HG03045 (cell line): Measurements from ENCODE around the gene RHEBL1.

Experiments used
- ATAC-seq: cut with Tn5 transposase; IDR thresholded peaks from one replicate; pipeline ENCODE4 v1.9.1; 2021; ENCODE audit warnings: mild to moderate bottlenecking, moderate library complexity; ENCODE audit not compliant: unreplicated experiment

Gene RHEBL1, protein sequence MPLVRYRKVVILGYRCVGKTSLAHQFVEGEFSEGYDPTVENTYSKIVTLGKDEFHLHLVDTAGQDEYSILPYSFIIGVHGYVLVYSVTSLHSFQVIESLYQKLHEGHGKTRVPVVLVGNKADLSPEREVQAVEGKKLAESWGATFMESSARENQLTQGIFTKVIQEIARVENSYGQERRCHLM

DNA sequence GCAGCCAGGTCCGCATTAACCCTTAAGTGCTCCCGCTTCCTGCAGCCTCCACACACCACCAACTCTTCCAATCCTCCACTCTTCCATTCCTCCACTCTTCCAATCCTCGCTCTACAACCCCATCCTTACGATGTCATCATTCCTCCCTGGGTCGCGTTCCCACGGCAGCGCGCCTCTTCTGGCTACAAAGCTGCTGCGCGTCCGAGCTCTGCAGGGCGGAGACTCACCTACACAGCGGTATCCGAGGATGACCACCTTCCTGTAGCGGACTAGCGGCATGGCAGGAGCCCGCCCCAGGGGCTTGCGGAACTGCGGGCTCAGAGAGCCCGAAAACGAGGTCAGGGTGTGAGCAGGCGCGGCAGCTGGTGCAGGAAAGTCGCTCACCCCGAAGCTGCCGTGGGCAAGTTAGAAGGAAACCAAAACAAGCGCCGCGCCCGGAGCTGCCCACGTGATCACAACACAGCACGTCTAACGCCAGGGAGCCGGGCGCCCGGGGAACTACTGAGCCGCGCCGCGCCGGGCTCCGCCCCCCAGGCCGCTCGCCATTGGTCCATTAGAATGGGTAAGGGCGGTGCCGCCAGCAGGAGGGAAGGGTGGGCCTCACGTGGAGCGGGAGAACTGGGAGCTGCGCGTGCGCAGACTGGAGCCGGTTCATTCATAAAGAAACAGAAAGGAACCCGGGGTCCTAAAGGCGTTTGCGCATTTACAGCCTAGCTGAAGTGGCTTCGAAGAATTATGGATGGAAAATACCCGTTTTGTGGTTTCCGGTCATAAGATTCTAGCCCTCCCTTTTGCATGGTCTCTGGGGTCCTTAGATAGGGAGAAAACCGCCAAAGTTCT, at the start of gene RHEBL1:
Gene RHEBL1 (minus strand): TSS at position 473 of the 840 bp plus-strand sequence. CDS start 194 bp downstream, at position 279.
- peak; percentile 98 for ATAC-seq

DNA sequence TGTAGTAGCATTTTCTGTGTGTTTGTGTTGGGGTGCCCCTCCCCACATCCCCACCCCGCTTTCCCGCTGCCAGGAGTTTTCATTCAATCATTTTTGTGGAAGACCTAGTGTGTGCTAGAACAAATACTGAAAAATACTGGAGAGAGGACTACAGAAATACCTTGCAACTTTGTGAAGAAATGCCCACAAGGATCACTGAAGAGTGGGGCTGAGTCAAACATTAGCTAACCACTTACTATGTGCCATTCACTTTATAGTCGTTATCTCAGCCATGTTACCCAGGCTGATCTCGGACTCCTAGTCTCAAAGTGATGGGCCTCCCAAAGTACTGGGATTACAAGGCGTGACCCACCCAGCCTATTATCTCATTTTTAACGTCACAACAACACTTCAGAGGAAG, 41.4 kb upstream of the RHEBL1 start:
- peak; percentile 0 for ATAC-seq

DNA sequence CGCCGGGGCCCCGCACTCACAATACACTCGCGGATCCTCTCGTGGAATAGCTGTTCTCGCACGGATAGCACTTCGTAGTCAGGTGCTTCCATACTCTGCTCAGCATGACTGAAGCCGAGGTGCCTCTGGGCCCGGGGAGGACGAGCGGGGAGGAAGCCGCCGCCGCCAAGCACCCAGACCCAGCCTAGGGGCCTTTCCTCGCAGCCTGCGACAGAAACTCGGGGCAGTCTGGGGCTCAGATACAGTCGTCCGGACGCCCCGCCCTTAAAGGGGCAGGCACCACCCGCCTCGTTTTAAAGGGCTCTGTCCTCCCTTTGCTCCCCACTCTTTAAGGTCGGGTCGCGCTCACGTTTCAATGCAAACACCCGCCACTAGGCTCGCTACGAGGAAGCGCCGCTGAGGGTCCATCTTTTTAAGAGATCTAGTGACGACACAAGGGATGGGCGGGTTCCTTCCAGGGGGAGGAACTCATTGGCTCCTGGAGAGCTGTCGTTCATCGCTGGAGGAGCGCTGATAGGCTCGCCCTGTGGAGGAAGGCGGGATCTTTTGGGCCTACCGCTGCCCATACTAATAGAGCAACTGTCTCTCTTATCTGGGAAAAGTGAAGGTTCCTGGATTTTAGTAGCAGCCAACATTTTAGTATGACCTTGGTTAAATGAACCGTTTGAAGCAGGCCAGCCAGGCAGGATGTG, 40.8 kb upstream of the RHEBL1 start, which contains the start of gene LMBR1L:
Gene LMBR1L (minus strand): TSS at position 384 of the 692 bp plus-strand sequence. CDS start 292 bp downstream, at position 92.
- ATAC-seq, result peak; percentile 98

DNA sequence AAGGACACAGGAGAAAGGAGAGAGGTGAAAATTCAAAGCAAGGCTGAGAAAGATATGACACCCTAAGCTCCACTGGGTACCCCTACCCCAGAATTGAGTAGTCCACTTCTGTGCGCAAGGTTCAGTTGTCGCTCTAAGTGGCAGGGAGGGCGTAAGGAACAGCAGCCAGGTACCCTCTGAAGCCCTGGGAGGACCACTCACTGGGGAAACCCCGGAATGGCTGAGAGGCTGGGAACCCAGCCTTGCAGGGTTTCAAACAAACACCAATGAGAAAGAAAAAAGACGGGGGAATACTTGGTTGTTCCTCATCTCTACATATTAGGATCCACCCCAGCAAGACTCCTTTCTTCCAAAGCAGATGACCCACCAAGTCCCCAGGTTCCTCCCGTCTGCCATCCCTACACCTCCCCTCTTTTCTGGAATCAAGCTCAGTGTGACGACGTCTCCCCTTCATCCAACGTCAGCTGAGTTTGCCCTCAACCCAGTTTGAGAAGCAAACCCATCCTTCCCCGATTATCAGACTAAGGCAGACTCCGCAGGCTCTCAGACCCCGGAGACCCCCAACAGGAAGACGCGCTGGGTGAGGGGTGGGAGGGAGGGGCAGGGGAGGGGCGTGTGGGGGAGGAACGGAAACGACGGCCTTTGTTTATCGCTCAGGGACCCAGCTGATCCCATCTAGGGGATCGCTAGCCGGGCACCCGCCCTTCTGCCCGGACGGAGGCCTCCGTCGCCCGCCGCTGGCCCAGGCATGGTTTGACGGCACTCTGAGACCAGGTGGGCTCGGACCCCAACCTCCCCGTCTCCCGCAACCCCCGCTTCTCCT, 40.1 kb upstream of the RHEBL1 start:
- ATAC-seq, result no peak

DNA sequence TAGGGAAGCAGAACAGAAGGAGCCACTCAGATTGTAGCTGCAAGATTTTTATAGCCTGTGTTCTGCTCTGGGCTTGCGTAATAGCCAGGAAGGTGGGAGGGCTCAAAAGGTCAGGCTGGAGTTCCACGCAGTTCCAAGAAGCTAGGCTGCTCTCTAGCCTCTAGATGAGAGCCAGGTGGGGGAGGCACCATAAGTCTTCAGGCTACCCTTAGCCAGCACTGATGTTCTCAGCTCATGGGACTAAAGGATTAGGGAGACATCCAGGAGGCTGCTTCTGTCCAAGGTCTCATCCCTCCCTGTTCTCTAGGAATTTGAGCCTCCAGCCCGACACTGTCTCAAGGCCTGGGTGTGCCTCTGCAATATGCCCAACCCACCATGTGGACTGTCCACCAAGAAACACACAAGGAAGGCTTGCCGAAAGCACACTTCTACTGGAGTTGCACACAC, 39.2 kb upstream of the RHEBL1 start:
- no peak for ATAC-seq

DNA sequence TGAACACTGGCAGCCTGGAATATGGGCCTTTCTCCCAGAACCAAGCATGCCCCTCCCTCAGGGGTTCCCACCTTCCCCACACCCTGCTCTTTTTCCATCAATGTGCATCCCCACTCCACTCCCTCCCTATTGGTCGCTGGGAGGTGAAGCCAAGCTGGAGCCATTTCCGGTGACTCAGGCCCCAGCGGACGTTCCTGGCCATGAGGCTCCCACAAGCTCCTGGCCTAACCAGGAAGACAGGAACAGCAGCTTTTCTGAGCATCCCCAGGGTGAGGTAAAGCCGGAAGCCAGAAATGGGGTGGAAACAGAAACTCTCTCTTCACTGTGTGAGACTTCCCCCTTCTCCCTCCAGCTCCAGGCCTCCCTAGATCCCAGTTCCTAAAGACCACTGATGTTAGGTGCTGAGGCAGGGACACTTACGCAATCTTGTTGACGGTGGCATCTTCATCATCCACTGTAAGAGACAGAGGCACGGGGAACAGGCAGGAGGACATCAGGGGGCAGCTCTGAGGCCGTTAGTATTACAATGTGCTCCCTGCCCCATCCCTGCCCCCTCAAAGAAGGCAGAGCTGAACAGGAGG, 35.8 kb upstream of the RHEBL1 start:
- ATAC-seq, result no peak

DNA sequence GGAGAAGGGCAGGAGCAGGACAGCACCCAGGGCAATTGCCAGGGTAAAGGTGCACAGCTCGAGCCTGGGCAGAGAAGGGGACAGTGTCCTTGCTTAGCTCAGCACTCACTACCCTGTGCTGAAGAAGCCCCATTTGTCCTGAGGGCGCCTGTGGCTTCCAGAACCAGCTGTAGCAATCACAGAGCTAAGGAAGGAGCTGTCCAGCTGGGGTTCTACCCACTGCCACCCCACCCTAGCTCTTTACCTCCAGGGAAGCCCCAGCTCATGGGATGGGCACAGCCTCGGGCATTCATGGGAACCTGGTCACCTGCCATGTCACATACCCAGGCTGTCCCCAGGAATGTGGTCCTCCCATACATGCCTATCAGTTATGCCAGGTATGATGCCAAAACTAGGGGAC, 35.0 kb upstream of the RHEBL1 start:
- ATAC-seq, result no peak

DNA sequence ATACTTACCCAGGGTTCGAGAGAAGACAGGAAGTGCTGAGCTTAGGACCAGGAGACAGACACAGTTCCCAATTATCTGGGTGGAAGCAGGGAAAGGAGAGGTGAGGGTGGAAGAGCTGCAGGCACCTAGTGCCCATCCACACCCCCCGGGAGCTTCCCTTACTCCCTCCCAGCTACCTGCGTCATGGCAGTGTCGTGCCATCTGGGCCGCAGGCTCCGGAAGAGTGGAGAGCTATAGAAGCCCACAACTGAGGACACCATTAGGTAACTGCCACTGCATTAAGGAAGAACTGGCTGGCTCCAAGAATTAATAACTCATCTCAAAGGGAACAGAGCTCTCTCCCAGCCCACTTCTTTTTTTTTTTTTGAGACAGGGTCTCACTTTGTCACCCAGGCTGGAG, 30.6 kb upstream of the RHEBL1 start:
- no peak for ATAC-seq

DNA sequence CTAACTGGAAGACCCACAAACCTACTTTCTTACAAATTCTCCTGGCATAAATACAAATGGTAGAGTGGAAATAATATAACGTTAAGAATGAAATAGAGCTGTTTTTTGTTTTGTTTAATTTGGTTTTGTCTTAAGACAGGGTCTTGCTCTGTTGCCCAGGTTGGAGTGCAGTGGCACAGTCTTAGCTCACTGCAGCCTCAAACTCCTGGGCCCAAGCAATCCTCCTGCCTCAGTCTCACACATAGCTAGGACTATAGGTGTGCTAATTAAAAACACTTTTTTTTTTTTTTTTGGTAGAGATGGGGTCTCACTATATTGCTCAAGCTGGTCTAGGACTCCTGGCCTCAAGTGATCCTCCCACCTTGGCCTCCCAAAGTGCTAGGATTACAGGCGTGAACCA, 28.9 kb upstream of the RHEBL1 start:
- ATAC-seq, result no peak

DNA sequence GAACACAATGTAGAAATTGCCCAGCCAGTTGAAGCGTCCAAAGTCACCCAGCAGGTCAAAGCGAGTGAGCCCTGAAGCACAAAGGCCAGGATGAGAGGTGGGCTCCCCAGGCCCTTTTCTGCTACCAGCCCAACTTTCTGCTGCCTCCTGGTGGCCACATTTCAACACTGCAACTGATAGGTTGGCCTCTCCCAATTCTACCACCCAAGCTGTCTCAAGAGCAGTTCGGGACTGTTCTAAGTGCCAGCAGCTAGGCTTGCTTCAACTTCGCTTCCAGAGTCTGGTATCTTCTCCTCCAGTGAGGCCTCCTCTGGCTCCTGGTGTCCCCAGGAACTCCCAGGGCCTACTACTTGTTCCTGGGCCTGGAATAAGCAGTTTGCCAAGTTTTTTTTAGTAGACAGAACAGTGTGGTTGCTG, 28.3 kb upstream of the RHEBL1 start:
- no peak for ATAC-seq

DNA sequence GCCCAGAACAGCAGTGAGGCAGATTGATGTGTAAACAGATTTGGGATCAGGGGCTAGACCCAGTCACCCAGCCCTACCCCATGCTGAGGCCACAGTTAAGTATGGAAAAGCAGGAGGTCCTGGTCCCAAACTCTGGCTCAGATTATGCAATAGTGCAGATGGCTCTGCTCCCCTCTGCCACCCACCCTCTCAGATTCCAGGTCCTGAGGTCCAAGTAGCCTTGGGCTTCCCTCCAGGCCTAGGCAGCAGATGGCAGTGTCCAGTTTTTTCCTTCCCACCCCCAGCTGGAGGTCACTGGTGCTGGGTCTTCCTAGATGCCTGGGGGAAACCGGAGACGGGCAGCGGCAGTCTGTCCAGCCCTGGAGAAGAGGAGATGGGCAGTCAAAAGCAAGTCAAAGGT, 27.6 kb upstream of the RHEBL1 start:
- ATAC-seq, result no peak

DNA sequence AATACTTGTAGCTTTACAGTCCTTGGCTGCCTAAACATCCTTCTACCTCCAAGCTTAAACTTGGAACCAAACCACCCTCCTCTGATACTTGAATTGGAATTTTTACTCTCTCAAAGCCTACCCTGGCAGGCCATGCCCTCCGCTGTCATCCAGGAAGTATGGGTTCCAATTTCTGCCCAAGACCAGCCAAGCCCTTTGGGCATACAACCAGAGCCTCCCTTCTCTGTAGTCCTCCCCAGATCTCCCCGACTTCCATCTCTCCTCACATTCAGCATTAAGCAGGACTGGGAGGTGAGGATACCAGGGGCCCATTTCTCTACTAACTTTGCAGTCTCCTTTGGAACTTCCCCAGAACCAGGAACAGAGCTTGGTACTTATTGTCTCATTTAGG, 25.2 kb upstream of the RHEBL1 start:
- no peak for ATAC-seq

DNA sequence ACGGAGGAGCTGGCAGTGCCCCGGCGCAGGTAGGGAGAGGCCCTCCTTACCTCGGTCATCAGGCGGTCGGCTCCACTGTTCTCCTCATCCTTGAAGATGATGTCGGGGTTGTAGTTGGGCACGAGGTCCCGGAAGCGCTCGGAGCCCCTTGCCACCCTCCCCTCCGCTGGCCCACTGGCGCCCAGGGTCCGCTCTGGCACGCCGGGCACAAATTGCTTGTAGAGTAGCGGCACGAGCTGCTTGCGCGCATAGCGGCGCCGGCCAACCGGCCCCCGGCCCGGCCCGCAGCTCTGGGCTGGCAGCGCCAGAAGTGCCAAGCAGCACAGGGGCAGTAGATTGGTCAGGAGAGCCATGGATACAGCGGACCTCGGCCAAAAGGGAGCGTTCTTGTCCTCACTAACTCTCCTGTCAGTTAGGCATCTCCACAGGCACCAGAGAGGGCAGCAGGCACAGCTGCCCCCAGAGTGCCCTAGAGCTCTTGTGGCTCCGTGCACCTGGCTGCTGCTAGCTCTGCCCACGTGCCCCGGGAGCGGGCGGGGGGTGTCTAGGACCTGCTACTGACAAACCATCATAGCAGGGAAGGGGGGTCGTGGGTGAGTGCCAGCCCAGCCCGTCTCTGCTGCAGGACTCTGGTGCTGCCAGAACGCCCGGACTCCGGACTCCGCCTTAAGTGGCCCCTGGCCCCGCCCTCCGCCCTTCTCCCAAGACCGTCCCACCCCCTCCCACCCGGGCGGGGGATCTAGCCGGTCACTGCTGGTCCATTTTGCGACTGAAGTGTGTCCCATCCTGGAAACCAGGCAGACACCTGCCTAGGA, 24.6 kb upstream of the RHEBL1 start, which contains the start of gene DHH:
Gene DHH (minus strand): TSS at position 642 of the 815 bp plus-strand sequence. CDS start 289 bp downstream, at position 353.
- ATAC-seq, result no peak

DNA sequence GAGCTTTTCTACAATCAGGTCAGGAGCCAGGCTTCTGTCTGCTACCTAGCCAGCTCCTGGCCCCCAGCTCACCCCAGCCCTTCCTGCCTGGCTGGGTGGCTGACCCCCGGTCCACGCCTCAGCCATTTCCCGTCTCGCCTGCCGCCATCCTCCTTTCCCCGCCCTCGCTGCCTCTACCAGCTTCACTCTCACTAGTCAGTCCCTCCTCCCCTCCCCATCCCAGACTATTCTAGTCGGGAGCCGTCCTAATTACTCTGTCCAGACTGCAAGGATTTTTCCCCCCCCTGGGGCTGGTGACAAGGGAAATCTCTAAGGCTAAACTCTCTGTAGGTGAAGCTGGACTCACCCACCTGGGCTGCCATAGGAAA, 24.0 kb upstream of the RHEBL1 start:
- no peak for ATAC-seq

DNA sequence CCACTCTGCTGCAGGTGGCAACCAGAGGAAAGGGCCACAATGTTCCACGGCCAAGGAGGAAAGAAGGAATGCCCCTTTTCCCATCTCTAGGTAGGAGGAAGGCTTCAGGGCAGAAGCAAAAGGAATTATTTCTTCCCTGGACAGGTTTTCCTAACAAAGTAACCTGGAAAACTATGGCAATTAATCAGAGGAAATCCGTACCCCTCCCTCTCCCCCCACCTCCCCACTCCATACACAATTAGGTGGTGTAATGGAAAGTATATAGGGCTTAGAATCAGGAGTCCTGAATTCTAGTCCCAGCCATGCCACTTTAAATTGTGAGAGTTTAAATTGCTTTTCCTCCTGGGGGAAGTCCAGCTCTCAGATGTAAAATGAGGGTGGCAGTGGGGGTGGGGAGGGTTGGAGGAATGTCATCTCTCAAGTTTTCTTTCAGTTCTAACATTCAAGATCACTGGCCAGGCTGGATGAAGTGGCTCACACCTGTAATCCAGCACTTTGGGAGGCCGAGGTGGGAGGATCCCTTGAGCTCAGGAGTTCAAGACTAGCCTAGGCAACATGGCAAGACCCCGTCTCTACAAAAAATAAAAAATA, 23.1 kb upstream of the RHEBL1 start:
- ATAC-seq, result no peak

DNA sequence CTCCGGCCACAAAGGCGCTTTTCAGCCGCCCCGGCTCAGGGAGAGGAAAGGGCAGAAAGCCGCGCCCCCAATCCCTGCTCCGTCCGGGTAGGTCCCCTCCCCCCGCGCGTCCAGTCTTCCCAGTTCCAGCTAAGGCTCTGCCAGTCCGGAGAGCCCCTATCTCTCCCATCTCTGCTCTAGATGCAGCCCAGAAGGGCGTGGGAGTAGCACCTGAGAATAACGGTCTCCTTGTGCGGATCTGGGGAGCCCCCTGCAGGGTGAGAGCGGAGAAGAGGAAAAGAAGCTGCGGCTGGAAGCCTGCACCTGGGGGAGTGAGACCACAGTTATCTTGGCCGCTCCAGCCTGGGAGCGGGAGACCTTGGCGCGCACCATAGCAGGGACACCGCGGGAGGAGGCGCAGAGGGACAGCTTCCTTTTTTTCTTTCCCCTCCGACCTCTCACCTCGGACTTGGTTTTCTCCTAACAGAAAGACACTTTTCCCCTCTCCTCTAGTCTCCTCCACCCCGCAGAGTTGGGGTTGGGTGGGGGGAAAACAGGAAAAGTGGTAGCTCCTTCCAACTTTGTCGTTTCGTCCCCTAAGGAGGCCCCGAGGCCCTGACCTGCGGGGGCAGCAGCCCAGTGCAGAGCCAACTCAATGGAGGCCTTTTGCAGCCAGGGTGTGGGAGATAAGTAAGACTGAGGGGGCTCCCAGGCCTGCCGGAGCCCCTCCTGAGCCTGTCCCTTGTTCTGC, 22.5 kb upstream of the RHEBL1 start:
- no peak for ATAC-seq

DNA sequence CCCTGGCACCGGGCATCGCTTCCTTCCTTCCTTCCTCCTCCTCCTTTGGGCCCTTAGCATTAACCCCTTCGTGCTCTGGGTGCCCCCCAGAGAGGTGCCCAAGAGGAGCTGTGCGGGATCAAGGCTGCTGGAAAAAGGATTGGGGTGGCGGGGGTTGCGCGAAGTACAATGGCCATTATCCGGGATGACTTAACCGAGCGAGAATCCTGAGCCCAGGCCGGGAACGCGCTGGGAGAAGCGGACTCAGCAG, 22.0 kb upstream of the RHEBL1 start:
- ATAC-seq, result no peak

DNA sequence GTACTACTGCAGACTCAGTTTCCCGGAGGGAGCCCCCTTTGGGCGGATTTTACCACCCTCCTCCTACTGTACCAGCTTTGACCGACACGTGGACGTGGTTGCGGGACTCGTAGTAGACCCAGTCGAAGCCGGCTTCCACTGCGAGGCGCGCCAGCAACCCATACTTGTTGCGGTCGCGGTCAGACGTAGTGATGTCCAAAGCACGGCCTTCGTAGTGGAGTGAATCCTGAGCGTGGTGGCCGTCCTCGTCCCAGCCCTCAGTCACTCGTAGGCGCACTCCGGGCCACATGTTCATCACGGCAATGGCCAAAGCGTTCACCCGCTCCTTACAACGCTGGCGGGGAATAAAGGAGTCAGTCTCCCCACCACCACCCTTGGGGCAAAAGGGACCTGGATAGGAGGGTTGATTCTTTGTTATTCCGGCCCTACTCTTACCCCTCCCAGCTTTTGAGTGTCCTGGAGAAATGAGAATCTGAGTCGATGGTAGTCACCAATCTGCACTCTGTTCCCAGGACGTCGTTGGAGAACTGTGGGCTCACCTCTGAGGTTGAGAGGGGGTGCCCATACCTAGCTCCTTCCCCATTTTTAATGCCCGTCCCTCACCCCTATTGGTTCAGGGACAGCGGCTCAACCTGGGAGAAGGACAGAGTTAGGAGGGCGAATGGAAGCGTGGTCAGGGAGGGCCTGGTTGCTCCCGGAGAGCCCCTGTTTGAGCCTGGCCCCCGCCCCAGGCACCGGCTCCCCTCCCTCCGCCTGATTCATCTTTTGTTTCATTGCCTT, 21.5 kb upstream of the RHEBL1 start:
- ATAC-seq, result no peak
